ENCODE measurements around the gene ANP32E. TPM values are rescaled to one million over a fixed set of nuclear protein-coding genes. Genes with fewer than 3 reads are reported as not detected.

The ANP32E gene
- total RNA-seq: 10 to 100 TPM; 19.3 to 25.8 (median 24.5) TPM

- H3K4me1 ChIP-seq: peaks cover 5 to 9% of the 10 kb centered on the region in 2 donors
- H3K27me3 ChIP-seq: no peaks in the 10 kb centered on the region
- H3K36me3 ChIP-seq: no peaks in the 10 kb centered on the region
- WGBS, 2 donors: 0% methylated on average over 33 of the region's 33 CpGs
- intact Hi-C loops (cut with DNase I): no loop called here
- DNase-seq: peak; percentile 95
- peak within 1 kb of the TSS; percentile 76 to 91 (median 85) for H3K4me3 ChIP-seq (replicated peaks in 1 of 3)
- TF ChIP-seq POLR2A (IDR thresholded peaks at IDR 0.05): peak; percentile 53 to 96
- peak in 2 of 6 experiments; percentile 33 to 56 for TF ChIP-seq CTCF (IDR thresholded peaks at IDR 0.05)
- no peaks in the 10 kb centered on the region for H3K9me3 ChIP-seq
- peak within 1 kb of the TSS; percentile 85 to 99 (median 96) for H3K27ac ChIP-seq
These were observed at the start of gene ANP32E for GRCh38 chr1:150235852-150236613. Gene ANP32E (minus strand): TSS chr1:150236112. CDS start chr1:150235786, 326 bp downstream.

- intact Hi-C loops (cut with DNase I): no loop called here
- Histone ChIP-seq H3K4me3 (replicated peaks in 1 of 3) (peak overlapping the region in 1 of 3 donors; percentile 39), H3K27me3 (no peaks in the 10 kb centered on the region), H3K27ac (no peak overlapping the region), H3K36me3 (peaks cover 0 to 10% of the 10 kb centered on the region in 2 donors), H3K4me1 (peaks cover 10 to 17% of the 10 kb centered on the region in 2 donors), H3K9me3 (no peaks in the 10 kb centered on the region)
- 85 to 86% methylated on average over 11 to 12 of the region's 12 CpGs for WGBS, 2 donors
- TF ChIP-seq POLR2A (IDR thresholded peaks at IDR 0.05) (no peak), CTCF (IDR thresholded peaks at IDR 0.05) (no peak)
- DNase-seq: no peak
These were observed 47.3 kb upstream of the ANP32E start for GRCh38 chr1:150283260-150283659.

GRCh38 chr1:150282558-150282958 is 46.6 kb upstream of the ANP32E start:
- Histone ChIP-seq H3K4me1 (peaks cover 10 to 17% of the 10 kb centered on the region in 2 donors), H3K4me3 (replicated peaks in 1 of 3) (peak overlapping the region in 2 of 3 donors; percentile 39 to 40), H3K9me3 (no peaks in the 10 kb centered on the region), H3K27me3 (no peaks in the 10 kb centered on the region), H3K36me3 (peaks cover 0 to 10% of the 10 kb centered on the region in 2 donors), H3K27ac (peak overlapping the region; percentile 37 to 94 (median 84))
- intact Hi-C loops (cut with DNase I): no loop called here
- no peak for DNase-seq
- TF ChIP-seq POLR2A (IDR thresholded peaks at IDR 0.05): peak in 1 of 2 donors; percentile 66
- TF ChIP-seq CTCF (IDR thresholded peaks at IDR 0.05): no peak
- WGBS, 2 donors: 1 to 4% methylated on average over 21 of the region's 21 CpGs

GRCh38 chr1:150281758-150282557 is 46.0 kb upstream of the ANP32E start, which contains the start of gene CIART:
Gene CIART (plus strand): TSS chr1:150282554. CDS start chr1:150283268, 714 bp downstream.
- intact Hi-C loops (cut with DNase I): no loop called here
- Histone ChIP-seq H3K27me3 (no peaks in the 10 kb centered on the region), H3K36me3 (peaks cover 0 to 10% of the 10 kb centered on the region in 2 donors), H3K4me3 (replicated peaks in 1 of 3) (peak within 1 kb of the TSS in 2 of 3 donors; percentile 39 to 40), H3K9me3 (no peaks in the 10 kb centered on the region), H3K27ac (peak within 1 kb of the TSS; percentile 78 to 94 (median 91)), H3K4me1 (peaks cover 10 to 17% of the 10 kb centered on the region in 2 donors)
- WGBS, 2 donors: 1% methylated on average over 46 of the region's 46 CpGs
- DNase-seq: peak; percentile 97 to 98
- TF ChIP-seq POLR2A (IDR thresholded peaks at IDR 0.05): peak in 1 of 2 donors; percentile 51
- no peak for TF ChIP-seq CTCF (IDR thresholded peaks at IDR 0.05)
